Measurements from ENCODE around the gene TSPAN18. TPM values are rescaled to one million over a fixed set of nuclear protein-coding genes. Genes with fewer than 3 reads are reported as not detected.

The TSPAN18 gene
- total and polyA plus RNA-seq, 2 of the 8 experiments (the other 6 are each of a cell fraction or from before 2014, with no cell fraction given): 5.2 to 10.2 TPM

- Histone ChIP-seq H3K23me2 (ENCODE audit: low read depth, low read length) (peaks cover 6% of the 10 kb centered on the region; the same call in 1 of the 2 replicates), H3K36me3 (ENCODE audit: control insufficient read depth in 2 of 4, insufficient read depth in 4 of 4, low read length in 3 of 4) (peaks cover 0 to 13% (median 2%) of the 10 kb centered on the region in 4 experiments; a peak in 4 of 8 replicates), H2BK15ac (ENCODE audit: low read length) (no peak overlapping the region; the same call in 1 of the 2 replicates), H3K79me2 (ENCODE audit: control insufficient read depth in 1 of 2, insufficient read depth in 2 of 2, low read length in 2 of 2) (peaks cover 5 to 35% of the 10 kb centered on the region in 2 experiments), H3K4ac (replicated peaks; ENCODE audit: insufficient read length, low read depth, low read length) (no peak overlapping the region), H3K79me1 (ENCODE audit: low read depth, low read length) (peaks cover 25% of the 10 kb centered on the region), H3K27me3 (replicated peaks in 1 of 4; ENCODE audit: control insufficient read depth in 3 of 4, extremely low read depth in 1 of 4, insufficient read depth in 3 of 4, low read length in 3 of 4) (no peaks in the 10 kb centered on the region), H3K27ac (ENCODE audit: low read depth, low read length) (no peak overlapping the region), H4K5ac (ENCODE audit: insufficient read length, low read depth, low read length) (no peak overlapping the region), H3K56ac (replicated peaks; ENCODE audit: insufficient read length, low read depth, low read length) (no peak overlapping the region), H3K18ac (ENCODE audit: extremely low read depth, low read length) (peak overlapping the region; percentile 71; the same call in 1 of the 2 replicates), H3K4me3 (ENCODE audit: extremely low read depth in 1 of 4, insufficient read depth in 2 of 4, low read depth in 3 of 4, low read length in 4 of 4) (peak overlapping the region in 2 of 4 experiments; percentile 1 to 27; a peak in 2 of 8 replicates), H3K14ac (ENCODE audit: insufficient read length) (no peak overlapping the region), H2BK20ac (ENCODE audit: low read length) (peak overlapping the region; percentile 95; the same call in 1 of the 2 replicates), H2AK5ac (ENCODE audit: low read depth, low read length) (0 out of 2 replicates have a peak overlapping the region, but pooled peaks have one; percentile 1), H2BK5ac (ENCODE audit: low read depth, low read length) (peak overlapping the region; percentile 92; the same call in 1 of the 2 replicates), H3K9ac (replicated peaks in 1 of 4; ENCODE audit: extremely low read depth in 1 of 4, low read depth in 3 of 4, low read length in 3 of 4) (no peak overlapping the region; a peak in 1 of 7 replicates), H2BK120ac (replicated peaks; ENCODE audit: low read depth, low read length) (no peak overlapping the region), H3K4me1 (replicated peaks in 1 of 4; ENCODE audit: control insufficient read depth in 3 of 4, insufficient read depth in 4 of 4, low read length in 3 of 4) (peaks cover 7 to 52% (median 38%) of the 10 kb centered on the region in 4 experiments), H4K20me1 (replicated peaks in 1 of 2; ENCODE audit: control insufficient read depth in 1 of 2, insufficient read depth in 2 of 2, low read length in 2 of 2) (peaks cover 0 to 12% of the 10 kb centered on the region in 2 experiments), H3K4me2 (ENCODE audit: insufficient read depth in 1 of 2, low read depth in 2 of 2, low read length in 2 of 2) (peak overlapping the region; percentile 50 to 54), H2BK12ac (ENCODE audit: low read depth, low read length) (0 out of 2 replicates have a peak overlapping the region, but pooled peaks have one; percentile 64), H4K8ac (ENCODE audit: extremely low read depth, insufficient read depth, low read length) (no peak overlapping the region), H2AFZ (ENCODE audit: low read length) (no peak overlapping the region), H4K91ac (replicated peaks; ENCODE audit: insufficient read length, low read length) (no peak overlapping the region), H3K23ac (ENCODE audit: insufficient read length) (no peak overlapping the region), H3K9me3 (ENCODE audit: insufficient read depth in 2 of 2, low read depth in 1 of 2, low read length in 1 of 2) (no peaks in the 10 kb centered on the region)
- WGBS, 2 experiments (ENCODE audit: extremely low coverage in 1 of 2, insufficient coverage in 1 of 2, insufficient read length in 1 of 2, insufficient replicate concordance in 2 of 2, low coverage in 1 of 2, low lambda C conversion rate in 2 of 2, missing lambda C conversion rate in 1 of 2): 22% methylated on average over 7 of the region's 7 CpGs; no CpG with 5 or more reads in 1 of the 2 experiments
- CTCF ChIA-PET (ENCODE audit: partially characterized antibody): interaction anchor here (0.6 to 24.5 kb wide), 10 partner anchors 8 to 239 kb away, joined by 3 to 1347 read pairs (median 4); no protein-coding TSS in a partner anchor
- peak; percentile 89 for FAIRE-seq
- POLR2A ChIA-PET (ENCODE audit: partially characterized antibody): interaction anchor here (0.6 to 2.4 kb wide), 8 partner anchors 9 to 111 kb away, joined by 3 to 8 read pairs (median 4); no protein-coding TSS in a partner anchor
- DNase-seq (ENCODE audit: low read depth in 1 of 2, low spot score in 2 of 2): peak in 1 of 2 experiments; percentile 60
- TF ChIP-seq CEBPB (IDR thresholded peaks at IDR 0.05; ENCODE audit: low read depth, low read length) (no peak), BRCA1 (IDR thresholded peaks at IDR 0.05; ENCODE audit: low read depth, low read length) (no peak), SUZ12 (IDR thresholded peaks at IDR 0.05; ENCODE audit: low read length) (no peak), YY1 (IDR thresholded peaks at IDR 0.05; ENCODE audit: low read depth, low read length) (no peak), CTBP2 (IDR thresholded peaks at IDR 0.05; ENCODE audit: borderline replicate concordance, insufficient read depth, insufficient read length, low read length) (peak; percentile 54), TBP (IDR thresholded peaks at IDR 0.05; ENCODE audit: low read depth, low read length) (peak; percentile 48; the same call in 1 of the 2 replicates), CTCF (IDR thresholded peaks at IDR 0.05; ENCODE audit: control extremely low read depth in 1 of 3, insufficient read depth in 1 of 3, low read depth in 1 of 3, low read length in 3 of 3) (no peak), RAD21 (IDR thresholded peaks at IDR 0.05 in 1 of 2, conservative IDR thresholded peaks at IDR 0.05 in 1 of 2; ENCODE audit: low read depth in 2 of 2, low read length in 2 of 2) (no peak), CREB1 (IDR thresholded peaks at IDR 0.05) (no peak)
Measured at GRCh38 chr11:44944181-44944852, 217.6 kb downstream of the TSPAN18 start.
